NT2/D1 (cell line): Measurements from ENCODE around the gene RABEP1.

Experiments used
- YY1 ChIP-seq: IDR thresholded peaks from 2 replicates; pipeline ENCODE4 v1.6.1; 2011; ENCODE audit not compliant: insufficient read length, insufficient read depth
- ZNF274 ChIP-seq: IDR thresholded peaks from 2 replicates; pipeline ENCODE4 v1.6.1; 2011; ENCODE audit warnings: mild to moderate bottlenecking, low read depth, low read length

DNA sequence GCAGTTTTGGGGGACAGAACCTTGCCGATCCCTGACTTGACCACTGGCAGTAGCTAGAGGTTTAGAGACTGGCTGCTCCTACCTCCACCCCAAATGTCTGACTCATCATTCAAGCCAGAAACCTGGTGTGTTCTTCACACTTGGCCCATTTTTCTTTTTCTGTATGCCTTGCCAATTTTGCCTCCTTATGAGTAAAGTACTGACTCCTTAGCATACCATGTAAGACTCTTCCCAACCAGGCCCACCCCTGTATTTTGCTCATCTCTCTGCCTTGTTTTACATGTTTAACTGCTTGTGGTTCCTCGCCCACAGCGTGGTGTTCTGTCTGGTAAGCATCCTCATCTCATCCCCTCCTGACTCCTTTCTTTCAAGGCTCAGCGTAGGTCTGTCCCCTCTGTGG is 99.5 kb downstream of the RABEP1 start:
- TF ChIP-seq ZNF274 = no peak
- TF ChIP-seq YY1 = no peak
